SH-SY5Y (cell line): ENCODE measurements around the gene FASTKD1.

Experiments used
- GATA2 ChIP-seq: IDR thresholded peaks from 2 replicates; pipeline ENCODE4 v1.6.1; 2011; ENCODE audit warnings: mild to moderate bottlenecking, low read depth, low read length
- GATA3 ChIP-seq: IDR thresholded peaks from 2 replicates; pipeline ENCODE4 v1.6.1; 2011; ENCODE audit warnings: low read depth, mild to moderate bottlenecking, low read length, moderate library complexity

FASTKD1 gene, protein sequence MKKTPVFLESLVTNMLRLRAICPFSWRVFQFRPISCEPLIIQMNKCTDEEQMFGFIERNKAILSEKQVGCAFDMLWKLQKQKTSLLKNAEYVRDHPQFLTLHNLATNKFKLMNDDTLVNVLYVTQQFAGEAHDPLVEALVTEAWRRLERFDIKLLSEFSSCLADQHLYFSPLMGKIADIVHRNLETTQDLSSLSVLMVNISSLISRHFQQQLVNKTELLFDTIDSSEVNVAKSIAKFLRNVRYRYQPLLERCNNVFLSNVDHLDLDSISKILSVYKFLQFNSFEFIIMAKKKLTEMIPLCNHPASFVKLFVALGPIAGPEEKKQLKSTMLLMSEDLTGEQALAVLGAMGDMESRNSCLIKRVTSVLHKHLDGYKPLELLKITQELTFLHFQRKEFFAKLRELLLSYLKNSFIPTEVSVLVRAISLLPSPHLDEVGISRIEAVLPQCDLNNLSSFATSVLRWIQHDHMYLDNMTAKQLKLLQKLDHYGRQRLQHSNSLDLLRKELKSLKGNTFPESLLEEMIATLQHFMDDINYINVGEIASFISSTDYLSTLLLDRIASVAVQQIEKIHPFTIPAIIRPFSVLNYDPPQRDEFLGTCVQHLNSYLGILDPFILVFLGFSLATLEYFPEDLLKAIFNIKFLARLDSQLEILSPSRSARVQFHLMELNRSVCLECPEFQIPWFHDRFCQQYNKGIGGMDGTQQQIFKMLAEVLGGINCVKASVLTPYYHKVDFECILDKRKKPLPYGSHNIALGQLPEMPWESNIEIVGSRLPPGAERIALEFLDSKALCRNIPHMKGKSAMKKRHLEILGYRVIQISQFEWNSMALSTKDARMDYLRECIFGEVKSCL

DNA sequence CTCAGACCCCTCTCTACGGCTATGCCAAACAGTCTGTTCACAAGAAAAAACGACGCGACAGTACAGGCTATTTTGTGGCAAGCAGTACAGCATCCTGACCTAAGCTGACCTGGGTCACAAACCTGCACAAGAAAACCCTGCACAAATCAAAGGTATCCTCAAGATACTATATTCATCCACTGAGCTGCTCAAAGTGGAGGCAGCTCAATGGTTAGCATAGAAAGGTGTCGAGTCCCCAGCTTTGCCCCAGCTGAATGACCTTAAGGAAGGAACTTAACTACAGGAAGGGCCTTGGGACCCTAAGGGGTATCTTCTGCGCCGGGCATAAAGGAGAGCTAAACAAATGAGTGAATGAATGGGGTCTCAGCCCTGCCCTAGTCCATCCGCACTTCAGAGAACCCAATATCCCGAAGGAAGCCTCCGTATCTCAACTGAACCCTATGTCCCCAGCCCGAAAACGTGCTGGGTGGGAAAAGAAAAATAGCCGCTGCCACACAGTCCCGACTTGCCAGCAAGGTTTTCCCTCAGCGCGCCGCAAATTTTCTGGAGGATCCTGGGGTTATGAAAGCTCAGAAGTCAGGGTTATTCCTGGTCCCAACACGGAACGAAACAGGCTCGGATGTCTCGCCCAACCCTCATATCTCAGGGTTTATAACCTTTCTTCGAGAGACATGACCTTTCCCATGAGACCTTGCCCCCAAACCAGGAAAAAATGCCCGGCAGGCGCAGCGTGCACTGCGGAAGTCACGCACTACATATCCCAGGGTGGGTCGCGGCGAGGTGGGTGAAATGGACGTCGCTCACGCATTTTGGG, at the start of gene FASTKD1:
Gene FASTKD1 (minus strand): TSS at position 706 of the 814 bp plus-strand sequence. CDS start 1,836 bp downstream, outside the sequence.
- TF ChIP-seq GATA3 (no peak), GATA2 (no peak)

- TF ChIP-seq GATA3 (no peak), GATA2 (no peak)
Measured at GRCh38 chr2:169623235-169623634, 49.6 kb upstream of the FASTKD1 start.

- TF ChIP-seq GATA3, result no peak
Measured at GRCh38 chr2:169620509-169620908, 46.8 kb upstream of the FASTKD1 start.

- TF ChIP-seq GATA3, result no peak
- no peak for TF ChIP-seq GATA2
Measured at GRCh38 chr2:169619946-169620345, 46.3 kb upstream of the FASTKD1 start.

DNA sequence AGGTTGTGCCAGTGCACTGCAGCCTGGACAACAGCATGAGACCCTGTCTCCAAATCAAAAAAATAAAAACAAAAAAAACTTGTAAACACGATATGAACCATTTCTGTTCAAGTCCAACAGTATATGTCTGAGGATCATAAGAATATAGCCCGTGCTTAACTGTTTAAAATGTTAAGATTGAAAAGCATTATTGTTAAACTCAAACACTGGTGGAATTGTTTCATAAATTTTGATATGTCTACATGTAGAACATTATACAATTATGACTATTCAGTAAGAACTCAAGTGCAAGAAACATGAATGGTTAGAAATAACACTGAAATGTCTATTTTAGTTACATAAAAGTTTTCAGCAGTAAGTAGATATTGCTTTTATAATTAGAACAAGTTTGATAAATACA, 40.2 kb upstream of the FASTKD1 start:
- TF ChIP-seq GATA2, result no peak

- no peak for TF ChIP-seq GATA3
- TF ChIP-seq GATA2, result no peak
Measured at GRCh38 chr2:169609264-169609663, 35.6 kb upstream of the FASTKD1 start.

DNA sequence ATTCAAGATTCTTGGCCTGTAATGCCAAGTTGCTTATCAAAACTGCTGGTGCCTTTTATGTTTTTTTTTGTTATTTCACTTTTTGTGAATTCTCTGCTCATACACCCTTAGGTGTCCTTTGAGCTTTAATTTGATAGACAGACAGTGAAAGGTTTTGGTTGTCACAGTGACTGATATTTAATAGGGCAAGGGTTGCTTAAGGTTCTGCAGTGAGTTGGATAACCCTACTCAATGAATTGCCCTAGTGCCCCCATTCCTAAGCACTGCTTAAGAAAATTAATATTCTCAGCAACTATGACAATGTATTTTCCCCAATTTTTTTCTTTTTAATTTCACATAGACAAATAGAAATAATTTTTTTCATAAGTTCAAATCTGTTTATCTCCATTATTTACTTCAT, 25.9 kb upstream of the FASTKD1 start:
- TF ChIP-seq GATA3, result no peak
- no peak for TF ChIP-seq GATA2

- TF ChIP-seq GATA3, result no peak
- TF ChIP-seq GATA2, result no peak
Measured at GRCh38 chr2:169598982-169599381, 25.3 kb upstream of the FASTKD1 start.

DNA sequence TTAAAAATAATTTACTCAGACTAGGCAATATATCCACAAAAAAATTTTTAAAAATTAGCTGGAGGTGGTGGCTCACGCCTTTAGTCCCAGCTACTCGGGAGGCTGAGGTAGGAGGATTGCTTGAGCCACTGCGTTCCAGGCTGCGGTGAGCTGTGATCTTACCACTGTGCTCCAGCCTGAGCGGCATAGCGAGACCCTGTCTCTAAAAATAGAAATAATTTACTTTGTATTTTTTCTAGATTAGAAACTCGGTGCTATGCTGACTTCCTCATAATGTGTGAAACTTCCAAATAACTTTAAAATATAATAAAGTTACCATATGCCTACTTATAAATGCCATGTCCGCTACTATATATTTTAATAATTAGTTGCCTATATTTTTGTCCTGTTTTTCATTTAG, 17.1 kb upstream of the FASTKD1 start:
- TF ChIP-seq GATA2, result no peak
- no peak for TF ChIP-seq GATA3

- TF ChIP-seq GATA2 (no peak), GATA3 (no peak)
Measured at GRCh38 chr2:169585673-169586072, 12.0 kb upstream of the FASTKD1 start.

DNA sequence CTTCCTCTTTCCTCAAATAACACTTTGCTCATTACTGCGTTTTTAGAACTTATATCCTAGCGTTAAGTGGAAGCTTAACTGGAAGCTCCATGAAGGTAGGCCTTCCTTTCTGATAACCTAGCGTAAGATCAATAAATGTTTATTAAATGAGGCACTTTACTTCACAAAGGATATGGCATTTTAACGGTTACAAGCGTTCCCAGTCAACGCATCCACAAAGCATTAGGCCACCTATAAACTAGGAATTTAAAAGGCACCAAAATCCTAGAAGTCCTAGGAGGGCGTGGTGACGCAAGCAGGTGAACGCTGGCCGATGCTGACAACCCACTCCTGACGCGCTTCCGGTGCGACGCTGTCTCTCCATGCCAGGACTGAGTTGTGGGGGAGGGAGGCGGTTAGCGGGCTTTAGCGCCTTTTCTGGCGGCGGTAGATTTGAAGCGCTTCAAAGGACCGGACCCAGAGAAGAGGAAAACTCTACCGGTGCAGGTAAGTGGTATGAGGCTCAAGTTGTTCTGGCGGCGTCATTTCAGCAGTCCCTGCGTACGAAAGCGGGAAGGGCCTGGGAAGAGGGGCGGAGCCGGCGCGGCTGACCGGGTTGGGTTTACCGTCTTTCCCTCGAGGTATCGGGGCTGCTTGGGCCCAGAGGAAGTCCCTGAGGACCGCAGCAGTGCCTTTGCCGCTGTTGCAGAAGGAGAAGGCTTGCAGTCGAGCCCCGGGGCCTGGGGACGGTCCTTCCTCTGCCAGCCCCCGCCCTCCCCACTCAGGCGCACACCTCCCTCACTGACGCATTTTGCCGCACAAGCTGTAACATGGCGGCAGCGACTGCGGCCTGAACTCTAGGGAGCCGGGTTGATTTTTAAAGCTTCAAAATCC, 10.6 kb upstream of the FASTKD1 start, which contains the start of gene PPIG:
Gene PPIG (plus strand): TSS at position 347 of the 873 bp plus-strand sequence. CDS start 19,691 bp downstream, outside the sequence.
- TF ChIP-seq GATA2, result no peak
- TF ChIP-seq GATA3, result no peak

DNA sequence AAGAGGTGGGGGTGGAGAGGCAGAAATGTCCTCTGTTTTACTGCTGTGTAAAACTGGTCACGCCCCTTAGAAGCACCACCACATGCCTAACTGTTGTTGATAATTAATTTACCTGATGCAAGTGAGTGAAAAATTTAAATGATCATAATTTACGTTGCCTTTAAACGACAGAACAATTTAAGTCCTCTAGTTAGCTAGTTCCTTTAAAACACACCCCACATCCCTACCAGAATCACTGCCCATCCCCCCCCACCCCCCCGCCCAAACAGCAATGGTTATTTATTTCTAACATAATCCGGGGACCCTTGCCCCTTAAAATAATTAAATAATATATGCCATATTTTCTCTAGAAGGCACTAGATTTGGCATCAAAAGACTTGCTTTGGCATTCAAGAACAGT, 9.9 kb upstream of the FASTKD1 start:
- TF ChIP-seq GATA2 (no peak), GATA3 (no peak)

- no peak for TF ChIP-seq GATA2
- no peak for TF ChIP-seq GATA3
Measured at GRCh38 chr2:169579044-169579443, 5.4 kb upstream of the FASTKD1 start.
